Right kidney (tissue), 9 donors: ENCODE results near the gene PARP16.

Source experiments
- DNase-seq: peaks from one replicate; pipeline ENCODE4 v3.0.0-alpha.2; 2016
- long read RNA-seq, 8 donors: transcript quantifications; one replicate each; lab custom pipeline, GENCODE V29; 2026

Gene PARP16, protein sequence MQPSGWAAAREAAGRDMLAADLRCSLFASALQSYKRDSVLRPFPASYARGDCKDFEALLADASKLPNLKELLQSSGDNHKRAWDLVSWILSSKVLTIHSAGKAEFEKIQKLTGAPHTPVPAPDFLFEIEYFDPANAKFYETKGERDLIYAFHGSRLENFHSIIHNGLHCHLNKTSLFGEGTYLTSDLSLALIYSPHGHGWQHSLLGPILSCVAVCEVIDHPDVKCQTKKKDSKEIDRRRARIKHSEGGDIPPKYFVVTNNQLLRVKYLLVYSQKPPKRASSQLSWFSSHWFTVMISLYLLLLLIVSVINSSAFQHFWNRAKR
- long read RNA-seq, donor 1, partial matches to known transcripts, result 0 of 5 reads
- long read RNA-seq, donor 1, other reads (novel, unspliced or antisense), result 0 of 5 reads
- long read RNA-seq, donor 2, partial matches to known transcripts, result 0 of 2 reads
- long read RNA-seq, donor 2, other reads (novel, unspliced or antisense), result 0 of 2 reads
- long read RNA-seq, donor 3, partial matches to known transcripts, result 0 of 3 reads
- long read RNA-seq, donor 3, other reads (novel, unspliced or antisense), result 0 of 3 reads
- long read RNA-seq, donor 4, partial matches to known transcripts, result 0 of 1 reads
- long read RNA-seq, donor 4, other reads (novel, unspliced or antisense), result 0 of 1 reads
- long read RNA-seq, donor 5, partial matches to known transcripts, result 0 of 5 reads
- long read RNA-seq, donor 5, other reads (novel, unspliced or antisense), result 0 of 5 reads
- long read RNA-seq, donor 6, partial matches to known transcripts, result 0 of 4 reads
- long read RNA-seq, donor 6, other reads (novel, unspliced or antisense), result 0 of 4 reads
- long read RNA-seq, donor 7, result 0 reads
- long read RNA-seq, donor 8, partial matches to known transcripts, result 0 of 2 reads
- long read RNA-seq, donor 8, other reads (novel, unspliced or antisense), result 0 of 2 reads

- peak; percentile 79 for DNase-seq
Measured at GRCh38 chr15:65286704-65287519, at the start of gene PARP16. Gene PARP16 (minus strand): TSS chr15:65286883. CDS start chr15:65286426, 457 bp downstream.

DNA sequence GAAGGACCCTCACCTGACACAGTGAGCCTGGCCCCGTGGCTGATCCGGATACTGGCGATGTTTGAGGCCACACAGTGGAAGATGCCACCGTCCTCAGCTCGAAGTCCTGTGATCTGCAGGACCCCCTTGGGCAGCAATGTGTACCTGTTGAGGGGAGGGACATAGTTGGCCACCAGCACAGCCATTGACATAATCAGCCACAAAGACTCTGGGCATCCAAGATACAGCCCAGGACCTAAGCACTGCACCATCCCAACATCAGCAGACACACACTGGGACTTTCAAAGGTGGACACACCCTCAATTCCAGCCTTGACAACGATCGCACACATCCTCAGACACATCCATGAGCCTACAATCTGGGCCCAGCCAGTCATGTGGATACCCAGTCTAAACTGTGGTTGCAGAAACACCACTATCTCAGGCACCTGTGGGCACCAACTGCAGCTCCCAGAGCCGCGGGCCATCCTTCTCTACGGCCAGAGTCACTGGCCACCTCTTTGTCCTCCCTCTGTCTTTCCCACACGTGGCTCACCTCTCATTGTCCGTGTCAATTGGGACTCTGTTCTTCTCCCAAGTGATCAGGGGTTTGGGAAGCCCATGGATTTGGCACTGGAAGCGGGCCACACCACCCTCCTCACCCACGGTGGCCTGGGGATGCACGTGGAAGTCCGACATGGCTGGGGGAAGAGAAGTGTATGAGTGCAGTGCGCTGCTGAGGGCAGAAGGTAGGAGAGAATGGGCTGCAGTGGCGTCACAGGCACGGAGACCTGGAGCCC lies 48.8 kb upstream of the PARP16 start:
- no peak for DNase-seq

GRCh38 chr15:65334586-65335231 lies 48.0 kb upstream of the PARP16 start:
- no peak for DNase-seq

GRCh38 chr15:65333856-65334255 lies 47.2 kb upstream of the PARP16 start:
- DNase-seq, result peak; percentile 3

DNA sequence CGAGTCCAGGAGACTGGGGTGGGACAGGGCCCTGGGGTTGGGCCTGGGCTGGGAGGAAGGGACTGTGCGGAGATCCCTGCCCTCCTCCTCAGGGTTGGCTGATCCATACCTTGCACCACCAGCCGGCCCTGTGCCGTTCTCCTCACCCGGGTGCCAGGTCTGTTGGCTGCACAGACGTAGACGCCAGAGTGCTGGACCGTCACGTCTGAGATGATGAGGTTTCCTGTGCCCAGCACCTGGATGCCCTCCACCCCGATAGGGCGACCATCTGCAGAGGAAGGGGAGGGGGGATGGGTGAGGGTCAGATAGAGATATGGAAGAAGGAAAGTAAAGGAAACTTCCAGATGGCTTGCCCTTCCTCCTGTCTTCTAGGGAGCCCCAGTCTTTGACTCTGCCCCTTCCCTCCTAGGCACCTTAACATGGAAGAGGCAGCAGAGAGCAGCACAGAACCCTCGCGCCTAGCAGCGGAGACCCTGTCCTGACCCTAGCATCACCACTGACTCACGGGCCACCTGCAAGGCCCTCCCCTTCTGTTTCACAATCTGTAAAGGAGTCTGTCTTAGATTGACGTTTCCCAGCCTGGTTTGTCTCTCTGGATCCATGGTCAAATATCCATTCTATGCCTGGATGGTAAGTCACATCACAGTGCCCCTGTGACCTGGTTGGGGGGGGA lies 46.6 kb upstream of the PARP16 start:
- DNase-seq, result no peak

DNA sequence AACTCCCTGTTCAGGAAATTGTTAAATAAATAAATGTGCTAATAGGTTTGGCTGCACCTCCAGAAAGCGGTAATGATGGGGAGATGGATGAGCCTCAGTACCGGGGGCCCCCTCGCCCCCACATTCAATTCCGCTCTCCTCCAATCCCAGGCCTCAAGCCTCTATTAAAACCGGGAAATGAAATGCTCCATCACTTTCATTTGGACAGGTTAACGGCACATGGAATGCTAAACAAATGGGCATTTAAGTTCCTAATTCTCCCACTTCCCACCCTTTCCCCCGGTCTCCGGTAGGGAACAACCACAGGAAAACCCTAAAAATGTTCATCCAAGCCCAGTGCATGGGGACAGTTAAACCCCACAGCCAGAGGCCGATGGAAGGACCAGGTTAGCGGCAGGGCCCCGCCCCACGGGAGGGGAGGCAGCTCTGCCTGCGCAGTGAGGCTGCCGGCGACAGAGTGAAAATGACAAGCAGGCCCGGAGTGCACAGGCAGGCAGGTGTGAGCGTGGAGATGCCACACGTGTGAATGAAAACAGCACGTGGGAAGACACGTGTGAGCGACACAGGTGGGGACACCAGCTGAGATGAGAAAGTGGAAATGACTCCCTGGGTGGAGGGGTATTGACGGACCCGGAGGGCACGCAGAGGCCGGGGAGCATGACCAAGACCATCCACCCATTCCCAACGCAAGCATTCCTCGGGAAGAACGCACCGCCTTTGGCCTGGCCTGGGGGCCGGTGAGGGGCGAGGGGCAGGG lies 45.9 kb upstream of the PARP16 start:
- peak; percentile 60 for DNase-seq

DNA sequence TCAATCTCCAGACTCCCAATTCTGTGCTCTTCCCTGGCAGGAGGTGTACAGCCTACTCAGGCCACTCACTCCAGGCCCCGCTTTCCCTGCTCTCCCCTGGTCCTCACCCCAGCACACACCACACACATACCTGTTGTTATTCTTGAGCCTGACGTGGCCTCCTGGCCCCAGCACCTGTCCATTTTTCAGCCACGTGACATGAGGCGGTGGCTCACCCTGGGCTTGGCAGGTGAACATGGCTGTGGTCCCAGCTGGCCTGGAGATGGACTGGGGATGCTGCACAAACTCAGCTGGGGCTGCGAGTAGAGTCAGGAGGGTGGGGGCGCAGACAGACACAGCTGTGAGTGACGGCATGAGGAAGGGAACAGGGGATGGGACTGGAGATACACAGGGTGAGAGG lies 45.1 kb upstream of the PARP16 start:
- no peak for DNase-seq

DNA sequence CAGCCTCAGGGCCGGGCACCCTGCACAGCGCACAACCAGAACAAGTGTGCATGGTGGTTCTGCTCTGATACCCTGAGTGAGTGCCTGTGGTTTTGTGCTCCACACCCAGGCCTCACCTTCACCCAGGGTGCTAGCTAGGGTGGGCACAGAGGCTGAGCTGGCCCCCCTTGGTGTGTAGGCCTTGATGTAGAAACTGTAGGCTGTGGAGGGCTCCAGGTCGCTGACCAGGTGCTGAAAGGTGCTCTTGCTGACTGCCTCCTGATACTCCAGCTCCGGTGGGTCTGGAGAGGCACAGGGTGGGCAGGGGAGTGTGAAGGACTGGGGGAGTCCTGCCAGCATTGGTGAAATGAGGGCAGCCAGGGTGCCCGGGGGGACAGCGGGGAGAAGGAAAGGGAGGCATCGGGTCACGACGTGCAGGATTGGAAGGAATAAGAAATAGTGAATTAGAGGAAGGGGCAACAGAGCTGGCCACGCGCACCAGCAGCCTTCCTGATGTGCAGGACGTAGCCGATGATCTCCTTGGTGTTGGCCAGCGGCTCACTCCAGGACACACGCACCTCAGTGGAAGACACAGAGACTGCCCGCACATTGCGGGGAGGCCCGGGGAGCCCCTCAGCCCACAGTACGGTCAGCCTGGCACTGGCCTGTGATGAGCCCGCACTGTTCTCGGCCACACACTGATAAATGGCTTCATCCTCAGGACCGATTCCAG lies 44.4 kb upstream of the PARP16 start:
- DNase-seq, result no peak

GRCh38 chr15:65329984-65330735 lies 43.5 kb upstream of the PARP16 start:
- DNase-seq, result no peak

DNA sequence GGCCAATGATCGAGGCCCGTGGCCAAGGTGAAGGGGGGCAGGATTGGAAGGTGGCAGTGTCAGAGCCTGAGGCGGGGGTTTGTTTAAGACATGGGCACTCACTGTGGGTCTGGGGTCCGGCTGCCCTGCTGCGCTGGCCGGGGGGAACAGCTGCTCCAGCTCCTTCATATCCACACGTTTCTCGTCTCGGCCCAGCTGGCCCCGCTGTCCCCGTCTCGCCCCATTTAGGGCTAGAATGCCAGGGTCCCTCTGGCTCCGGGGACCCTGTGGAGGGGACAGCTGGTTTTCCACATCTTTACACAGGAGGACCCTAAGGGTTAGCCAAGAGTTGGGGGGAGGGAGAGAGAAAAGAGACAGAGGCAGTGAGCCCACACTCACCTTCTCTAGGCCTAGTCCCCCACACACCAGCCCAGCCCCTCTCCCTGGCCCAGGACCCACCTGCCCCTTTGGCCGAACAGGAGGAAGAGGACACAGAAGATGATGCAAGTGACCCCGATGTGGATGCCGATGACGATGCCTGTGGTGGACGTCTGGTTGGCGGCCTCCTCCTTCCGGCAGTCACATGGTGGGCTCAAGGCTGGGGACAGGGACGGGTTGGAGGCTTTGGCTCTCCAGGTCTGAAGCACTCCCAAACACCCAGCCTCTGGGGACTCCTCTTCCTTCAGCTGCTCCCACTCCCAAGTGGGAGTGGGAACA lies 42.8 kb upstream of the PARP16 start:
- no peak for DNase-seq

- DNase-seq, result no peak
Measured at GRCh38 chr15:65328506-65329287, 42.0 kb upstream of the PARP16 start.

DNA sequence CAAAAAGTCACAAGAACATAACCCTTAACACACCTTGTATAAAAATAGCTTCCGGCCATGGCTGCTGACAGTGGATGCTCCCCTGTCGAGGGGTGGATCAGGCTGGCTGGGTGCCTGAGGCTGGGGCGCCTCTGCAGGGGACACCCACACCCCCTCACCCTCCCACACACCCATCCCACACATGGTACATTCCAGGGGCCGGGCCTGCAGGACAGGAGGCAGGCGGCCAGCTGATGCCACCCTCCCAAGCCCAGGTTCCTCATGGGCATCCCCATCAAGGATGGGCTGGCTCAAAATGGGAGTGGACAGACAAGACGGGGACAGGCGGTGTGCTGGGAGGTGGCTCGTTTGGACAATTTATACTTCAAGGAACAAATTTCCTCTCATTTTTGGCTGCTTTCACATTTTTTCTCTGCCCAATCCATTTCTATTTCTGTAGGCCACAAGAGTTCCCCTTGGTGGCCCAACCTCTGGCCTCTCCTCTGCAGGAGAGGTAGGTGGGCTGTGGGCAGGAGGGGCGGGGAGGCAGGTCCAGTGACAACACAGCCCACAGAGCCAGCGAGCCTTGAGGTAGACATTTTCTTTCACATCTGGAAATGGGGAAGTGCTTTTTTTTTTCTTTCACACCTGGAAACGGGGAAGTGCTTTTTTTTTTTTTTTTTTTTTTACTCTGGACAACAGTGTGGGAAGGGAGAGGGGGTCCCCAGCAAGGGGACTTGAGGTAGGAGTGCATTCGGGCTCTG lies 41.1 kb upstream of the PARP16 start:
- peak; percentile 15 for DNase-seq

DNA sequence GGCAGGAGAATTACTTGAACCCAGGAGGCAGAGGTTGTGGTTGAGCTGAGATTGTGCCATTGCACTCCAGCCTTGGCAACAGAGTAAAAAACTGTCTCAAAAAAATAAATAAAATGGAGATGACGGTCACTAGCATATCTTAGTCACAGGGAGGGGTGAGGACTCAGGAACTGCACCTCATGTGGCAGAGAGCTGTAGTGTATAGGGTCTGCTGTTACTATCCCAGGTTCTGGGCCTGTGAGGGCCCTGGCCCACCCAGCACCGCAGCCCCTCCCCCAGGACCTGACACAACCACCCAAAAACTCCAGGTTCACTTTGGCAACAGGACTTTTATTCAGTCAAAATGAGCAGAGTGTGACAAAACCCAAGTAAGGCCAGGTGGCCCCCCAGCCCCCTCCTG lies 40.1 kb upstream of the PARP16 start:
- peak; percentile 2 for DNase-seq

GRCh38 chr15:65326117-65326526 lies 39.4 kb upstream of the PARP16 start:
- DNase-seq, result peak; percentile 53

GRCh38 chr15:65323071-65323511 lies 36.4 kb upstream of the PARP16 start:
- no peak for DNase-seq

DNA sequence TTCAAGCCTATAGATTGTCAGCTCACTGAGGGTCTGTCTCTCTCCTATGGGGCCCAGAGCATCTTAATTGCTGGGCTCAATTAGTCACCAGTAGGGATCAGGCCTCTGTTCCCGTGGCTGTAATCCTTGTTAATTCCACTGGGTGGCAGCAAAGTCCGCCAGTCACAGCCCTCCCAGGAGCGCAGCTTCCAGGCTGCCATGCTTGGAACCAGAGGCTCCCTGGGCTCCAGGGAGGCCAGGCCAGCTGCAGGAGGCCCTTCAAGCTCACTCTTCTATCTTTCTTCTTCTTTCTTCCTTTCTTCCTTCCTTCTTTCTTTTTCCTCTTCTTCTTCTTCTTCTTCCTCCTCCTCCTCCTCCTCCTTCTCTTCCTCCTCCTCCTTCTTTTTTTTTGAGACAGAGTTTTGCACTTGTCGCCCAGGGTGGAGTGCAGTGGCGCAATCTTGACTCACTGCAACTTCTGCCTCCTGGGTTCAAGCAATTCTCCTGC lies 32.2 kb upstream of the PARP16 start:
- peak; percentile 61 for DNase-seq
